Stimulated activated CD4-positive, alpha-beta T cell treated with anti-CD3 and anti-CD28 coated beads, Interleukin-2, amount 100 ng/mL, for 4 hours (primary cell): ENCODE results near the gene PCDHA5.
"Not testable (repeated sequence)": the region's sequence is repeated elsewhere in the genome, so short reads cannot be mapped to it uniquely, and the experiment has no call there.

Experiments
- DNase-seq: peaks from one replicate; pipeline ENCODE4 v3.0.0-alpha.2; 2020; ENCODE audit warnings: low read depth

PCDHA5 gene

DNA sequence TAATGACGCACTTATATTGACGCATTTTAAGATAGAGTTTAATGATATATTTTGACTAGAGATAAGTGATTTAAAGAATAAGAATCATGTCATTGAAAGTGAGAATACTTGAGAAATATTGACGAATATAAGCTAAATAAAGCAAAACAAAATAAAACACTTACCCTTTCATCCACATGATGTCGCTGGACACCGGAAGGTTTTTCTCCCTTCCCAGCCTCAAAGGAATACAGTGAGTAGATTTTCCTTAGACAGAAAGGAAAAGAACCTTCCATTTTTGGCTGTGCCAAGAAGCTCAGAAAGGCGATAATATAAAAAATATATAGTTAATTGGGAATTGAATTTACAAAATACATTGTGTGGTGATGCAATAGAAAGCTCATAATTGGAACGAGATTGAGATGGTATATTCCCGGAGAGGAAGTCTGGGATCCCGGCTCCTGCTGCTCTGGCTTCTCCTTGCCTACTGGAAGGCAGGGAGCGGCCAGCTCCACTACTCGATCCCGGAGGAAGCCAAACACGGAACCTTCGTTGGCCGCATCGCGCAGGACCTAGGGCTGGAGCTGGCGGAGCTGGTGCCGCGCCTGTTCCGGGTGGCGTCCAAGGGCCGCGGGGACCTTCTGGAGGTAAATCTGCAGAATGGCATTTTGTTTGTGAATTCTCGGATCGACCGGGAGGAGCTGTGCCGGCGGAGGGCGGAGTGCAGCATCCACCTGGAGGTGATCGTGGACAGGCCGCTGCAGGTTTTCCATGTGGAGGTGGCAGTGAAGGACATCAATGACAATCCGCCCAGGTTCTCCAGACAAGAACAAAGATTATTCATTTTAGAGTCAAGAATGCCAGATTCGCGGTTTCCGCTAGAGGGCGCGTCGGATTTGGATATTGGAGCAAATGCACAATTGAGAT lies at the start of gene PCDHA5:
PCDHA5 (plus strand) TSS at position 239 of the 906 bp plus-strand sequence.
- no peak for DNase-seq

DNA sequence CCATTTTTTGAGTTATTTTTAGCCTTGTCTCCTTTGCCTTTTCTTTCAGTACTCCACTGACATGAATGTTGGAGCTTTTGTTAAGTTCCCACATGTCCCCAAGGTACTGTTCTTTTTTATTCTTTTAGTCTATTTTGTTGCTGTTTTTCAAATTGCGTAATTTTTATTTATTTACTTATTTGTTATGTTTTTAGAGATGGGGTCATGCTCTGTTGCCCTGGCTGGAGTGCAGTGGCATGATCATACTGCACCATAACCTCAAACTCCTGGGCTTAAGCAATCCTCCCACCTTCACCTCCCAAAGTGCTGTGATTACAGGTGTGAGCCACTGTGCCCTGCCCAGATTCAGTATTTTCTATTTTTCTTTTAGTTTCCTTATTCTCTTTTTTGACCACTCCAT lies 40.9 kb upstream of the PCDHA5 start:
- DNase-seq: no peak

- DNase-seq: no peak
Observed at GRCh38 chr5:140785905-140786686, 35.3 kb upstream of the PCDHA5 start, which contains the start of gene PCDHA1. Gene PCDHA1 (plus strand): TSS chr5:140786140.

DNA sequence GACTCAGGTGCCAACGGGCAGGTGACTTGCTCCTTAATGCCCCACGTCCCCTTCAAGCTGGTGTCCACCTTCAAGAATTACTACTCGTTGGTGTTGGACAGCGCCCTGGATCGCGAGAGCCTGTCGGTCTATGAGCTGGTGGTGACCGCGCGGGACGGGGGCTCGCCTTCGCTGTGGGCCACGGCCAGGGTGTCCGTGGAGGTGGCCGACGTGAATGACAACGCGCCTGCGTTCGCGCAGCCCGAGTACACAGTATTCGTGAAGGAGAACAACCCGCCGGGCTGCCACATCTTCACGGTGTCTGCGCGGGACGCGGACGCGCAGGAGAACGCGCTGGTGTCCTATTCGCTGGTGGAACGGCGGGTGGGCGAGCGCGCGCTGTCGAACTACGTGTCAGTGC lies 34.0 kb upstream of the PCDHA5 start:
- not testable (repeated sequence) for DNase-seq

DNA sequence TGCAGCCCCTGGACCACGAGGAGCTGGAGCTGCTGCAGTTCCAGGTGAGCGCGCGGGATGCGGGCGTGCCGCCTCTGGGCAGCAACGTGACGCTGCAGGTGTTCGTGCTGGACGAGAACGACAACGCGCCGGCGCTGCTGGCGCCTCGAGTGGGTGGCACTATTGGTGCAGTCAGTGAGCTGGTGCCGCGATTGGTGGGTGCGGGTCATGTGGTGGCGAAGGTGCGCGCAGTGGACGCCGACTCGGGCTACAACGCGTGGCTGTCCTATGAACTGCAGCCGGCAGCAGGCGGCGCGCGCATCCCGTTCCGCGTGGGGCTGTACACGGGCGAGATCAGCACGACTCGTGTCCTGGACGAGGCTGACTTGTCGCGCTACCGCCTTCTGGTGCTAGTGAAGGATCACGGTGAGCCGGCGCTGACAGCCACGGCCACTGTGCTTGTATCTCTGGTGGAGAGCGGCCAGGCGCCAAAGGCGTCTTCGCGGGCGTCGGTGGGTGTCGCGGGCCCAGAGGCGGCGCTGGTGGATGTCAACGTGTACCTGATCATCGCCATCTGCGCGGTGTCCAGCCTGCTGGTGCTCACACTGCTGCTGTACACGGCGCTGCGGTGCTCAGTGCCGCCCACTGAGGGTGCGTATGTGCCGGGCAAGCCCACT lies 33.4 kb upstream of the PCDHA5 start:
- DNase-seq: not testable (repeated sequence)

DNA sequence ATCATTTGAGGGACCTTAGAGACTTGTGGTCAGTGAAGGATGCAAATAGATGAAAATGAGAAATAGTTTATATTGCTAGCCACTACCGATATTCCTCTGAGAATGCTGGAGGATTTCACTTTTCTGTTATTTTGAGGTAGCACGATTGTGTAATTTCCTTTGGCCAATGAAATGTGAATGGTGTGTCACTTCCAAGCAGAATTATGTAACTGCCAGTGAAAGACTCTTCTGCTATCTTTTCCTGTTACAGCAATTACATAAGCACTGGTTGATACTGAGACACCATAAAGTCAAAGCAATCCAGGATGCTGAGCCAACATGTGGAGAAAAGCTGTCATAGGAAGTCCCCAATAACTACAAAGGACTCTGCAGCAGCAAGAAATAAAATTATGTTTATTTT lies 30.3 kb upstream of the PCDHA5 start:
- DNase-seq: no peak

DNA sequence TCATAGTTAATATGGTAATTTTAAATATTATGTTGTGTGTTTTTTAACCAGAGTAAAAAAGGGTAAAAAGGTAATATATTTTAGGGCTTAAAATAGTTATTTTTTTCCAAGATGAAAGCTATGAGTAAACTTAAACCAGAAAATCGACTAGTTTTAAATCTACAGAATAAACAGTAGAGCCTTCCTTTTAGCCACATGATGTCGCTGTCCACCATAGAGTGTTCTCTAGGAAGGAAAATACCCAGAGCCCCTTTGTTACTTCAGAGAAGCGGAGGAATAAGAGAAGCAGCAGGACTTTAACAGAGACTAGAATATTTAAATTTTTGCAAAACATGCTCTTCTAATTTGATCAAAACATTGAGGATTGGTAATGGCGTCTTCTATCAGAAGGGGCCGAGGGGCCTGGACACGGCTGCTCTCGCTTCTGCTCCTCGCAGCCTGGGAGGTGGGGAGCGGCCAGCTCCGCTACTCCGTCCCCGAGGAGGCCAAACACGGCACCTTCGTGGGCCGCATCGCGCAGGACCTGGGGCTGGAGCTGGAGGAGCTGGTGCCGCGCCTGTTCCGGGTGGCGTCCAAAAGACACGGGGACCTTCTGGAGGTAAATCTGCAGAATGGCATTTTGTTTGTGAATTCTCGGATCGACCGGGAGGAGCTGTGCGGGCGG lies 26.7 kb upstream of the PCDHA5 start, which contains the start of gene PCDHA2:
PCDHA2 (plus strand) TSS at position 258 of the 664 bp plus-strand sequence.
- no peak for DNase-seq

GRCh38 chr5:140795259-140795641 lies 26.2 kb upstream of the PCDHA5 start:
- DNase-seq: no peak

DNA sequence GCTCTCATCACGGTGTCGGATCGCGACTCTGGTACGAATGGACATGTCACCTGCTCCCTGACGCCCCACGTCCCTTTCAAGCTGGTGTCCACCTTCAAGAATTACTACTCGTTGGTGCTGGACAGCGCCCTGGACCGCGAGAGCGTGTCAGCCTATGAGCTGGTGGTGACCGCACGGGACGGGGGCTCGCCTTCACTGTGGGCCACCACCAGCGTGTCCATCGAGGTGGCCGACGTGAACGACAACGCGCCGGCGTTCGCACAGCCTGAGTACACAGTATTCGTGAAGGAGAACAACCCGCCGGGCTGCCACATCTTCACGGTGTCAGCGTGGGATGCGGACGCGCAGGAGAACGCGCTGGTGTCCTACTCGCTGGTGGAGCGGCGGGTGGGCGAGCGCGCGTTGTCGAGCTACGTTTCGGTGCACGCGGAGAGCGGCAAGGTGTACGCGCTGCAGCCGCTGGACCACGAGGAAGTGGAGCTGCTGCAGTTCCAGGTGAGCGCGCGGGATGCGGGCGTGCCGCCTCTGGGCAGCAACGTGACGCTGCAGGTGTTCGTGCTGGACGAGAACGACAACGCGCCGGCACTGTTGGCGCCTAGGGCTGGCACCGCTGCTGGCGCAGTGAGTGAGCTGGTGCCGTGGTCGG lies 25.2 kb upstream of the PCDHA5 start:
- DNase-seq: not testable (repeated sequence)

- no peak for DNase-seq
Observed at GRCh38 chr5:140796718-140797095, 24.7 kb upstream of the PCDHA5 start.

- no peak for DNase-seq
Observed at GRCh38 chr5:140800816-140801493, 20.5 kb upstream of the PCDHA5 start, which contains the start of gene PCDHA3. Gene PCDHA3 (plus strand): TSS chr5:140801057.

GRCh38 chr5:140801494-140801841 lies 19.9 kb upstream of the PCDHA5 start:
- no peak for DNase-seq

DNA sequence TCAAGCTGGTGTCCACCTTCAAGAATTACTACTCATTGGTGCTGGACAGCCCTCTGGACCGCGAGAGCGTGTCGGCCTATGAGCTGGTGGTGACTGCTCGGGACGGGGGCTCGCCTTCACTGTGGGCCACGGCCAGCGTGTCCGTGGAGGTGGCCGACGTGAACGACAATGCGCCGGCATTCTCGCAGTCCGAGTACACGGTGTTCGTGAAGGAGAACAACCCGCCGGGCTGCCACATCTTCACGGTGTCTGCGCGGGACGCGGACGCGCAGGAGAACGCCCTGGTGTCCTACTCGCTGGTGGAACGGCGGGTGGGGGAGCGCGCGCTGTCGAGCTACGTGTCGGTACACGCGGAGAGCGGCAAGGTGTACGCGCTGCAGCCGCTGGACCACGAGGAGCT lies 19.0 kb upstream of the PCDHA5 start:
- not testable (repeated sequence) for DNase-seq

DNA sequence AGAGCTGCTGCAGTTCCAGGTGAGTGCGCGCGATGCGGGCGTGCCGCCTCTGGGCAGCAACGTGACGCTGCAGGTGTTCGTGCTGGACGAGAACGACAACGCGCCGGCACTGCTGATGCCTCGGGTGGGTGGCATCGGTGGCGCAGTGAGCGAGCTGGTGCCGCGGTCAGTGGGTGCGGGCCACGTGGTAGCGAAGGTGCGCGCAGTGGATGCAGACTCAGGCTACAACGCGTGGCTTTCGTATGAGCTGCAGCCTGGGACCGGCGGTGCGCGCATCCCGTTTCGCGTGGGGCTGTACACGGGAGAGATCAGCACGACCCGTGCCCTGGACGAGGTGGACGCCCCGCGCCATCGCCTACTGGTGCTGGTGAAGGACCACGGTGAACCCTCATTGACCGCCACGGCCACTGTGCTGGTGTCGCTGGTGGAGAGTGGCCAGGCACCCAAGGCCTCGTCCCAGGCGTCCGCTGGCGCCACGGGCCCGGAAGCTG lies 18.6 kb upstream of the PCDHA5 start:
- no peak for DNase-seq

DNA sequence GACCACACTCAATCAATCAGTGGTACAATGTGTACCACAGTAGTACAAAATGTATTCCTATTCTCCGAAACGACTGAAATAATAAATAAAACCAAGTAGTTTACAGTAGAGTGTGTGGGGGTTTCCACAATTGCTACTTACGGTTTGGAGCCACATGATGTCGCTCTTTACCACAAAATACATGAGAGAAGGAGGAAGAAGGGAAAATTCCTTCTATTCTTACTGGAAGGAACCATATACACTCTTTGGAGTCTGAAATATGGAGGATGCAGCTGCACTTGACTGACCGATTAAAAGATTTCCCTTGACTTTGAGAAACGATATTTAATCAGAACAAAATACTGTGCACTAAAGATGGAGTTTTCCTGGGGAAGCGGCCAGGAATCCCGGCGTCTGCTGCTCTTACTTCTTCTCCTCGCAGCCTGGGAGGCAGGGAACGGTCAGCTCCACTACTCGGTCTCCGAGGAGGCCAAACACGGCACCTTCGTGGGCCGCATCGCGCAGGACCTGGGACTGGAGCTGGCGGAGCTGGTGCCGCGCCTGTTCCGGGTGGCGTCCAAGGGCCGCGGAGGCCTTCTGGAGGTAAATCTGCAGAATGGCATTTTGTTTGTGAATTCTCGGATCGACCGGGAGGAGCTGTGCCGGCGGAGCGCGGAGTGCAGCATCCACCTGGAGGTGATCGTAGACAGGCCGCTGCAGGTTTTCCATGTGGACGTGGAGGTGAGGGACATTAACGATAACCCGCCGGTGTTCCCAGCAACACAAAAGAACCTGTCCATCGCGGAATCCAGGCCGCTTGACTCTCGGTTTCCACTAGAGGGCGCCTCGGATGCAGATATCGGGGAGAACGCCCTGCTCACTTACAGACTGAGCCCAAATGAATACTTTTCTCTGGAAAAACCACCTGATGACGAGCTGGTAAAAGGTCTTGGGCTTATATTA lies 14.3 kb upstream of the PCDHA5 start, which contains the start of gene PCDHA4:
PCDHA4 (plus strand) TSS at position 235 of the 942 bp plus-strand sequence.
- no peak for DNase-seq

- not testable (repeated sequence) for DNase-seq
Observed at GRCh38 chr5:140808241-140808888, 13.0 kb upstream of the PCDHA5 start.

- no peak for DNase-seq
Observed at GRCh38 chr5:140808889-140809291, 12.5 kb upstream of the PCDHA5 start.

- DNase-seq: no peak
Observed at GRCh38 chr5:140822281-140822629, 842 bp downstream of the PCDHA5 start.

DNA sequence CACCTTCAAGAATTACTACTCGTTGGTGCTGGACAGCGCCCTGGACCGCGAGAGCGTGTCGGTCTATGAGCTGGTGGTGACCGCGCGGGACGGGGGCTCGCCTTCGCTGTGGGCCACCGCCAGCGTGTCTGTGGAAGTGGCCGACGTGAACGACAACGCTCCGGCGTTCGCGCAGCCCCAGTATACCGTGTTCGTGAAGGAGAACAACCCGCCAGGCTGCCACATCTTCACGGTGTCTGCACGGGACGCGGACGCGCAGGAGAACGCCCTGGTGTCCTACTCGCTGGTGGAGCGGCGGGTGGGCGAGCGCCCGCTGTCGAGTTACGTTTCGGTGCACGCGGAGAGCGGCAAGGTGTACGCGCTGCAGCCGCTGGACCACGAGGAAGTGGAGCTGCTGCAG lies 1.6 kb downstream of the PCDHA5 start:
- not testable (repeated sequence) for DNase-seq
